Activated T-helper 1 cell treated with anti-CD3 and anti-CD28 coated beads, Interleukin-12 subunit alpha, Interleukin-12 subunit beta, Interleukin-2, Interleukin-4 antibody, amounts not matched to agents 30 ng/mL and 10 ng/mL and 1 ng/mL, durations not matched to agents 14 hours and 24 hours and 36 hours (primary cell): ENCODE measurements around the gene SERINC1. TPM values are rescaled to one million over a fixed set of nuclear protein-coding genes. Genes with fewer than 3 reads are reported as not detected.

Experiments used
- DNase-seq: peaks from one replicate; pipeline ENCODE4 v3.0.0; 2021; ENCODE audit warnings: low spot score
- H3K27ac Mint-ChIP-seq: one replicate; pipeline ENCODE4 v1.8.0; 2021; ENCODE audit warnings: mild to moderate bottlenecking, mixed read lengths
- H3K27me3 Mint-ChIP-seq: one replicate; pipeline ENCODE4 v1.8.0; 2022; ENCODE audit warnings: mild to moderate bottlenecking, moderate library complexity, mixed read lengths; ENCODE audit not compliant: insufficient read depth
- H3K36me3 Mint-ChIP-seq: one replicate; pipeline ENCODE4 v1.8.0; 2021; ENCODE audit warnings: low read depth, mixed read lengths
- H3K4me1 Mint-ChIP-seq: one replicate; pipeline ENCODE4 v1.8.0; 2021; ENCODE audit warnings: low read depth, mixed read lengths
- H3K4me3 Mint-ChIP-seq: one replicate; pipeline ENCODE4 v1.8.0; 2021; ENCODE audit warnings: mild to moderate bottlenecking, moderate library complexity, mixed read lengths
- H3K9me3 Mint-ChIP-seq: one replicate; pipeline ENCODE4 v1.8.0; 2021; ENCODE audit warnings: mixed read lengths
- intact Hi-C: fragments of 100-400 bp; cut with micrococcal nuclease; formaldehyde crosslinking; loops from one replicate; pipeline ENCODE4 v1.15.1; 2024
- total RNA-seq: library from RNA; stranded (reverse); gene quantifications from 2 replicates; pipeline ENCODE4 v1.2.3, GENCODE V29; 2022

Gene SERINC1
- total RNA-seq, 1 donor from 2014 or later = 43.1 TPM

- Mint-ChIP-seq H3K36me3 (peaks cover 12% of the 10 kb centered on the region), H3K4me3 (peak overlapping the region; percentile 98), H3K27ac (peak overlapping the region; percentile 98), H3K27me3 (no peaks in the 10 kb centered on the region), H3K4me1 (peaks cover 41% of the 10 kb centered on the region), H3K9me3 (no peaks in the 10 kb centered on the region)
- DNase-seq = no peak
- intact Hi-C loops = no loop called here
Measured at GRCh38 chr6:122400462-122401089, 71.0 kb downstream of the SERINC1 start.

GRCh38 chr6:122400121-122400450, 71.5 kb downstream of the SERINC1 start:
- intact Hi-C loops = no loop called here
- peaks cover 41% of the 10 kb centered on the region for H3K4me1 Mint-ChIP-seq
- H3K4me3 Mint-ChIP-seq = peak overlapping the region; percentile 98
- no peaks in the 10 kb centered on the region for H3K9me3 Mint-ChIP-seq
- peaks cover 12% of the 10 kb centered on the region for H3K36me3 Mint-ChIP-seq
- H3K27me3 Mint-ChIP-seq = no peaks in the 10 kb centered on the region
- peak overlapping the region; percentile 98 for H3K27ac Mint-ChIP-seq
- no peak for DNase-seq

DNA sequence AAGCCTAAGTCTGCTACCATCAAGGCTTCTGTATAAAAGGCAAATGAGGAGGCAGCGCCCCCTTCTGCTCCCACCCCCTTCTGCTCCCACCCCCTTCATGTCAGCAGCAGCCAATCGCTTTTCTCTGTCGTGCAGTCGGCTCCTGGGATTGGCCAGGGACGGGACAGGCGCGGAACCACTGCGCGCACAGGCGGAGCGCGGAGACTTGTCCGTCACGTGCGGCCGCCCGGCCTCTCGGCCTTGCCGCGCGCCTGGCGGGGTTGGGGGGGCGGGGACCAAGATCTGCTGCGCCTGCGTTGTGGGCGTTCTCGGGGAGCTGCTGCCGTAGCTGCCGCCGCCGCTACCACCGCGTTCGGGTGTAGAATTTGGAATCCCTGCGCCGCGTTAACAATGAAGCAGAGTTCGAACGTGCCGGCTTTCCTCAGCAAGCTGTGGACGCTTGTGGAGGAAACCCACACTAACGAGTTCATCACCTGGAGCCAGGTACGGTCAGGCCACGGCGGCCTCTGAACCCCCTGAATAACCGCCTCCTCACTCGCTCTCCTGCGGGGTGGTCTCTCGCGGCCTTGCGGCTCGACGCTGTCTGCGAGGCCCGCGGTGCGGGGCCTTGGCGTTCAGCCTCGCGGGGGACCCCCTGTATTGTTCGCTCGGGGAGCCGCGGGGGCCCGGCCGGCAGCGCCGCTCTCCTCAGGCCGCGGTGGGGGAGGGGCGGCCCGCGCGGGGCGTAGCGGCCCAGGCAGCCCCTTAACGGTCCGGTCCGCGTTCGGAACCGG, 72.1 kb downstream of the SERINC1 start, which contains the start of gene HSF2:
TSS of gene HSF2 (plus strand) at position 305 of the 773 bp plus-strand sequence. CDS start at position 391, 86 bp downstream.
- H3K4me3 Mint-ChIP-seq = peak within 1 kb of the TSS; percentile 98
- peak; percentile 91 for DNase-seq
- peaks cover 41% of the 10 kb centered on the region for H3K4me1 Mint-ChIP-seq
- peak within 1 kb of the TSS; percentile 98 for H3K27ac Mint-ChIP-seq
- H3K36me3 Mint-ChIP-seq = peaks cover 12% of the 10 kb centered on the region
- no peaks in the 10 kb centered on the region for H3K9me3 Mint-ChIP-seq
- intact Hi-C loops = loop anchor here (1.0 to 5.0 kb wide), 6 partner anchors 9 to 1064 kb away; partner anchors contain the start of genes PKIB and SERINC1
- H3K27me3 Mint-ChIP-seq = no peaks in the 10 kb centered on the region

GRCh38 chr6:122399055-122399347, 72.6 kb downstream of the SERINC1 start:
- intact Hi-C loops = loop anchor here (1.0 to 5.0 kb wide), 6 partner anchors 9 to 1064 kb away; partner anchors contain the start of genes PKIB and SERINC1
- peak overlapping the region; percentile 86 for H3K27ac Mint-ChIP-seq
- H3K27me3 Mint-ChIP-seq = no peaks in the 10 kb centered on the region
- DNase-seq = no peak
- H3K9me3 Mint-ChIP-seq = no peaks in the 10 kb centered on the region
- peaks cover 12% of the 10 kb centered on the region for H3K36me3 Mint-ChIP-seq
- peak overlapping the region; percentile 98 for H3K4me3 Mint-ChIP-seq
- H3K4me1 Mint-ChIP-seq = peaks cover 41% of the 10 kb centered on the region

DNA sequence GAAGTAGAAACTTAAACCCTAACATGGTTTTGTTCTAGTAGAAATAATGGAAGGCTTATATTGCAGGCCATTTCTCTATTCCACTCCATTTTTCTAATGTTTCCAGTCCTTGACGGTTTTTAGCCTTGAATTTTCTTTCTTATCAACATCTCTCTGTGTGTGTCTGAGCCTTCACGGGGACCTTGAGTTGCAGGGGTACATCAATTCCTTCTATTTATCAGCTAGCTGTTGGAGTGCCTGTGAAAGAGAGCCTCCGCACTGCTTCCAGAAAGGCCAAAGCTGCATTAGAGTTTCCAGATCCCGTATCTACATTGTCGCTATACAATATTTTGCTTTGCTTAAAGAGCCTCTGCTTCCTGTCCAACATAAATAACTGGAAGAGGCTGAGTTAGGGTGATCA, 77.6 kb downstream of the SERINC1 start:
- intact Hi-C loops = no loop called here
- Mint-ChIP-seq H3K9me3 (no peaks in the 10 kb centered on the region), H3K27me3 (peaks cover 2% of the 10 kb centered on the region)

DNA sequence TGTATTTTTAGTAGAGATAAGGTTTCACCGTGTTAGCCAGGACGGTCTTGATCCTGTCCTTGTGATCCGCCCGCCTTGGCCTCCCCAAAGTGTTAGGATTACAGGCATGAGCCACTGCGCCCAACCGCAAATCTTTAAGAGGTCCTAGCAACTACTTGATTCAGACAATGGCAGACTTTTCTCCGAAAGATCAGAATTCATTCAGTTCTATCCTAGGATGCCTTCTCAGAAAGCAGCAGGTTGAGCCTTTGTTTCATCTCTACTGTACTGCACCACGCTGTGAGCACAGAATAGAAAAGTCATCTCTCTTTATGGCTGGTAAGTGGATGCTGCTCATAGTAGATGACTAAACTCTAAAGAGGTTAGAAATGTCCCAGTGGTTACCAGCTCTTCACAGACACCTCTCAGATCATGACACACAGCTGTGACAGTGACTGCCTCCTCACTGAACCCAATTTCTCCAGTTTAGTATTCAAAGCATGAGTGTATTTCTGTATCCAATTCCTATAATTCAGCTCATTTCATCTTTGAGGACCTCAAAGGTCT, 78.2 kb downstream of the SERINC1 start:
- peaks cover 3% of the 10 kb centered on the region for H3K27me3 Mint-ChIP-seq
- no peak for DNase-seq
- H3K4me1 Mint-ChIP-seq = peaks cover 11% of the 10 kb centered on the region
- no peaks in the 10 kb centered on the region for H3K36me3 Mint-ChIP-seq
- H3K27ac Mint-ChIP-seq = no peak overlapping the region
- no peaks in the 10 kb centered on the region for H3K9me3 Mint-ChIP-seq
- no peak overlapping the region for H3K4me3 Mint-ChIP-seq
- intact Hi-C loops = no loop called here

More for the DNA sequence above, 77.6 kb downstream of the SERINC1 start:
- no peak overlapping the region for H3K4me3 Mint-ChIP-seq
- H3K4me1 Mint-ChIP-seq = peaks cover 17% of the 10 kb centered on the region
- no peak for DNase-seq
- no peaks in the 10 kb centered on the region for H3K36me3 Mint-ChIP-seq
- H3K27ac Mint-ChIP-seq = no peak overlapping the region

Other genes with a start within 250 kb of the SERINC1 start
- gene HSF2, start 72.2 kb downstream of the SERINC1 start, total RNA-seq = 14.7 and 15.3 TPM in 2 replicates
- 0.44 TPM in 1 of 2 replicates, not detected in the other for gene PKIB, start 138.6 kb upstream of the SERINC1 start, total RNA-seq